ENCODE measurements around the gene PRKAB1. TPM values are rescaled to one million over a fixed set of nuclear protein-coding genes. Genes with fewer than 3 reads are reported as not detected.

Gene PRKAB1
- total and polyA plus RNA-seq, 11 donors = 6.5 to 19.1 (median 10.3) TPM

DNA sequence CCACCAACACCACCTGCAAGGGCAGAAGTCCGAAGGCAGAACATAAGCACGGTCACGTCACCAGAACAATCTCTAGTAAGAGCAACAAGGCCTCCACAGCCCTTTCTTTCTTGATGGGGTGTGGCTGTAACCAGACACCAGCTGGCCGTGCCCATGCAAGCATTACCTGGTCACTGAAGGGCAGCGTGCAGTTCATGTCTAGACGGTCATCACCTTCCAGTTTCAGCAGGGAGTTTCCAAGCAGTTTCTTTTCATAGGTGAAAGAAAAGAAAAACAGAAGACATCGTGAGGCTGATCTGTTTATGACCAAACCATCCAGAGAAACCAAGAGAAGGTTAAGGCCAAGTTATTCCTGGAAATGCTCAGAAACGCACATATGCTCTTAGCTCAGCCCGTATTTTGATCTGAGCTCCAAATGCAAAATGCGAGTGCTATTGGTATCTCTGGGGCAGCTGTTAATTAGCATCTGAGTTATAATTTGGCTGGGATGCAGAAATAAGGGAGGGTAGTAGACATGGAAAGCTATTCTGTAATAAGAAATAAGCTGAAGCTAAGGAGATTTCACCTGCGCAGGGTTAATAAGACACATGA lies 42.5 kb downstream of the PRKAB1 start:
- H3K27ac ChIP-seq = no peak overlapping the region
- no peaks in the 10 kb centered on the region for H3K4me1 ChIP-seq
- H3K4me3 ChIP-seq = no peak overlapping the region
- peaks cover 0 to 24% (median 0%) of the 10 kb centered on the region in 9 donors for H3K36me3 ChIP-seq
- WGBS, 4 donors = 95 to 96% (median 96%) methylated on average over 11 of the region's 11 CpGs
- peaks cover 0 to 7% (median 0%) of the 10 kb centered on the region in 12 donors for H3K9me3 ChIP-seq
- no peak for DNase-seq
- no peak for TF ChIP-seq POLR2A (IDR thresholded peaks at IDR 0.05)
- TF ChIP-seq, protein P1, sequence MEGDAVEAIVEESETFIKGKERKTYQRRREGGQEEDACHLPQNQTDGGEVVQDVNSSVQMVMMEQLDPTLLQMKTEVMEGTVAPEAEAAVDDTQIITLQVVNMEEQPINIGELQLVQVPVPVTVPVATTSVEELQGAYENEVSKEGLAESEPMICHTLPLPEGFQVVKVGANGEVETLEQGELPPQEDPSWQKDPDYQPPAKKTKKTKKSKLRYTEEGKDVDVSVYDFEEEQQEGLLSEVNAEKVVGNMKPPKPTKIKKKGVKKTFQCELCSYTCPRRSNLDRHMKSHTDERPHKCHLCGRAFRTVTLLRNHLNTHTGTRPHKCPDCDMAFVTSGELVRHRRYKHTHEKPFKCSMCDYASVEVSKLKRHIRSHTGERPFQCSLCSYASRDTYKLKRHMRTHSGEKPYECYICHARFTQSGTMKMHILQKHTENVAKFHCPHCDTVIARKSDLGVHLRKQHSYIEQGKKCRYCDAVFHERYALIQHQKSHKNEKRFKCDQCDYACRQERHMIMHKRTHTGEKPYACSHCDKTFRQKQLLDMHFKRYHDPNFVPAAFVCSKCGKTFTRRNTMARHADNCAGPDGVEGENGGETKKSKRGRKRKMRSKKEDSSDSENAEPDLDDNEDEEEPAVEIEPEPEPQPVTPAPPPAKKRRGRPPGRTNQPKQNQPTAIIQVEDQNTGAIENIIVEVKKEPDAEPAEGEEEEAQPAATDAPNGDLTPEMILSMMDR (IDR thresholded peaks at IDR 0.05) = no peak
- H3K27me3 ChIP-seq = no peaks in the 10 kb centered on the region
- no peak for ATAC-seq
- intact Hi-C loops (cut with DNase I) = no loop called here

DNA sequence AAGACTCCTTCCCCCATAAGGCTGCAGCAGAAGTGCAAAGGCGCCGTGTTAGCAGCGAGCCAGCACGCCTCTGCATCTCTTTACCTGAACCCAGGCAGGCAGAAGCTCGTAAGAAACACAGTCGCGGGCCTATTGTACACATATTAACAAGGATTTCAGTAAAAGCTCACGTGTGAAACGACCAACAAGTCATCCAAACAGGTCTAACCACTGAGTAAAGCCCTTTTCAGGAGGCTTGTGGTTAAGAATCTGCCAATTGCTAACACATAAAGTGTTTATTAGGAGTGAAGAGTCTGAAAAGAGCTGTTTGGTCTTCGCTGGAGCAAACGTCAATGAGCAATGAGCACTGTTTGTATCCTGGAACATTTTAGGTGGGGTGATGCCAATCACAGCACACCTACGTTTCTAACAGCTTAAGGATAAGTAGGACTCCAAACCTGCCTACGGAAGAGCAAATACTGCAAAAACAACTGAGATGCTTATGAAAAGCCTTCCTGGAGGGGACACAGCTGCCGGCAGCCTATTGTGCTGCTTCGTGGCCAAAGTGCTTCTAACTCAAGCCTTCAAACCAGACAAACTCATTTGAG lies 43.1 kb downstream of the PRKAB1 start:
- no peak for ATAC-seq
- intact Hi-C loops (cut with DNase I) = no loop called here
- Histone ChIP-seq H3K9me3 (peaks cover 0 to 7% (median 0%) of the 10 kb centered on the region in 12 donors), H3K27ac (no peak overlapping the region), H3K4me3 (no peak overlapping the region), H3K4me1 (peaks cover 0 to 5% (median under 1%) of the 10 kb centered on the region in 12 donors), H3K27me3 (no peaks in the 10 kb centered on the region), H3K36me3 (peaks cover 0 to 24% (median 0%) of the 10 kb centered on the region in 9 donors)
- WGBS, 4 donors = 95 to 98% (median 96%) methylated on average over 15 of the region's 15 CpGs
- TF ChIP-seq, protein P1 (IDR thresholded peaks at IDR 0.05) = no peak
- no peak for TF ChIP-seq POLR2A (IDR thresholded peaks at IDR 0.05)
- DNase-seq = no peak

DNA sequence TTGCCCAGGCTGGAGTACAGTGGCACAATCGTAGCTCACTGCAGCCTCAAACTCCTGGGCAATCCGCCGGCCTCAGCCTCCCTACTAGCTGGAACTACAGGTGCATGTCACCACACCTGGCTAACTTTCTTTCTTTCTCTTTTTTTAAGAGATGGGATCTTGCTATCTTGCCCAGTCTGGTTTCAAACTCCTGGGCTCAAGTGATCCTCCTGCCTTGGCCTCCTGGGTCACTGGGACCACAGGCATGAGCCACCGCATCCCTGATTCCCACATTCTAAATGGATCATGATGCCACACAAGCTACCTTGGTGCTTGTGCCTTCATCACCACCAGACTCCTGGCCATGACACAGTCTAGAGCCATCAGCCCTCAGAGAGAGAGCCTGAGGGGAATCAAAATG lies 43.8 kb downstream of the PRKAB1 start:
- Histone ChIP-seq H3K27ac (no peak overlapping the region), H3K4me3 (no peak overlapping the region), H3K9me3 (peaks cover 0 to 7% (median 0%) of the 10 kb centered on the region in 12 donors), H3K27me3 (no peaks in the 10 kb centered on the region), H3K4me1 (peaks cover 0 to 10% (median 6%) of the 10 kb centered on the region in 12 donors), H3K36me3 (peaks cover 0 to 24% (median 0%) of the 10 kb centered on the region in 9 donors)
- intact Hi-C loops (cut with DNase I) = no loop called here
- DNase-seq (no peak), ATAC-seq (no peak)
- WGBS, 4 donors = 98 to 100% (median 98%) methylated on average over 4 of the region's 4 CpGs
- TF ChIP-seq, protein P1 (IDR thresholded peaks at IDR 0.05) = no peak
- no peak for TF ChIP-seq POLR2A (IDR thresholded peaks at IDR 0.05)

DNA sequence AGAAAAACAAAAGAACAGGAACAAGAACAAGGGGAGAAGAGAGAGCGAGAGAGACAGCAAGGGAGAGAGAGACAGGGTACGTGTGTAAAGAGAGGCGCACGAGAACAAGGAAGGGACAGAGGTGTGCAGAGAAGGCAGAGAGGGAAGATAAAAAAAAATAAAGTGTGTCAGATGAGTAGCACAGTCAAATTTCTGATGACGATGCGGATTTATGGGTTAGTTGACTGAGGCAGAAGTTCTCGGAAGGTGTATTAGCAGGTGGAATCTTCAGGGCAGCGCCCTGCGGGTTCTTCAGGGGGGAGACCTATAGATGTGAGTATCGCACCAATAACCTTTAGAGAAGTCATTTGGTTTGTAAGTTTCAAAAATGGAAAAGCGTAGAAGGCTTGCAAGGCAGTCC lies 44.8 kb downstream of the PRKAB1 start:
- Histone ChIP-seq H3K27ac (no peak overlapping the region), H3K4me3 (no peak overlapping the region), H3K4me1 (peaks cover 0 to 13% (median 7%) of the 10 kb centered on the region in 12 donors), H3K9me3 (peaks cover 0 to 7% (median 0%) of the 10 kb centered on the region in 12 donors), H3K36me3 (peaks cover 0 to 18% (median 0%) of the 10 kb centered on the region in 9 donors), H3K27me3 (no peaks in the 10 kb centered on the region)
- ATAC-seq = no peak
- 97 to 99% (median 98%) methylated on average over 11 of the region's 11 CpGs for WGBS, 4 donors
- DNase-seq = no peak
- intact Hi-C loops (cut with DNase I) = no loop called here
- no peak for TF ChIP-seq POLR2A (IDR thresholded peaks at IDR 0.05)
- TF ChIP-seq, protein P1 (IDR thresholded peaks at IDR 0.05) = no peak

All from heart left ventricle (tissue), 16 donors.